GM12878 (cell line): ENCODE data around the gene AKR1B1. TPM values are rescaled to one million over a fixed set of nuclear protein-coding genes. Genes with fewer than 3 reads are reported as not detected.

Source experiments
- ATAC-seq: fragments of 200-7000 bp; cut with Tn5 transposase; 3 replicates; pipeline ENCODE4 v1.9.1; 2020; ENCODE audit warnings: mild to moderate bottlenecking, moderate library complexity
- BruUV-seq: library from RNA; stranded (reverse); fragments of 400-500 nt; replicated peaks from 2 replicates; lab custom pipeline; 2021; lab: Mats Ljungman, UMichigan
- CTCF ChIA-PET: fragments of 300-600 bp; sonication (Branson Sonifier 250); formaldehyde crosslinking; extraction: SDS; loops from one replicate; lab custom pipeline; 2021; ENCODE audit warnings: inconsistent platforms; lab: Yijun Ruan, JAX
- POLR2A ChIA-PET: fragments of 350-600 bp; formaldehyde crosslinking; extraction: SDS; loops from one replicate; lab custom pipeline; 2021; ENCODE audit warnings: inconsistent platforms; lab: Charles Lee
- RAD21 ChIA-PET: fragments of 300-600 bp; sonication (Branson Sonifier 250); formaldehyde crosslinking; loops from one replicate; lab custom pipeline; 2023; ENCODE audit warnings: antibody characterized with exemption; ENCODE audit not compliant: unreplicated experiment; lab: Charles Lee
- SMC1A ChIA-PET: fragments of 300-600 bp; sonication (Branson Sonifier 250); formaldehyde crosslinking; loops from one replicate; lab custom pipeline; 2023; ENCODE audit not compliant: unreplicated experiment, uncharacterized antibody; lab: Charles Lee
- DNase-seq: peaks from one replicate; pipeline ENCODE4 v3.0.0-alpha.2; 2011; ENCODE audit warnings: low read depth, low spot score
- FAIRE-seq: peaks from 3 replicates; lab custom pipeline; 2011; peaks lifted over from hg19 to GRCh38; lab: Jason Lieb, UNC
- H2AFZ ChIP-seq: 2 replicates; pipeline ENCODE4 v1.6.0; 2011; ENCODE audit warnings: low read depth, low read length, control low read depth; ENCODE audit not compliant: control insufficient read depth
- H3K27ac ChIP-seq: 2 replicates; pipeline ENCODE4 v1.5.1; 2011; ENCODE audit warnings: control low read depth; ENCODE audit not compliant: control insufficient read depth, insufficient read depth
- H3K27me3 ChIP-seq, 2 experiments: replicated peaks in 1 of 2; 2 replicates each; pipeline versions ENCODE4 v1.6.0 to v1.6.1; 2011; ENCODE audit warnings: low read length in 1 of 2; ENCODE audit not compliant: control insufficient read depth in 2 of 2, insufficient read depth in 2 of 2
- H3K36me3 ChIP-seq, 2 experiments: 2 replicates each; pipeline ENCODE4 v1.5.1; 2011; ENCODE audit warnings: low read length in 1 of 2; ENCODE audit not compliant: control insufficient read depth in 2 of 2, insufficient read depth in 2 of 2
- H3K4me1 ChIP-seq: 2 replicates; pipeline ENCODE4 v1.6.1; 2011; ENCODE audit warnings: mild to moderate bottlenecking, low read length, moderate library complexity, mixed read lengths; ENCODE audit not compliant: control insufficient read depth, insufficient read depth
- H3K4me2 ChIP-seq: 2 replicates; pipeline ENCODE4 v1.6.0; 2011; ENCODE audit warnings: control low read depth; ENCODE audit not compliant: control insufficient read depth, insufficient read depth
- H3K4me3 ChIP-seq: fragments of 200-600 bp; sonication (generic); 2 replicates; pipeline ENCODE4 v1.5.1; 2016
- H3K79me2 ChIP-seq: 2 replicates; pipeline ENCODE4 v1.6.0; 2011; ENCODE audit warnings: low read length; ENCODE audit not compliant: control insufficient read depth, insufficient read depth
- H3K9ac ChIP-seq: 2 replicates; pipeline ENCODE4 v1.8.0; 2011; ENCODE audit warnings: low read length, control low read depth, mixed read lengths; ENCODE audit not compliant: control insufficient read depth, insufficient read depth
- H3K9me3 ChIP-seq: replicated peaks from 3 replicates; pipeline ENCODE4 v1.5.1; 2011; ENCODE audit warnings: mild to moderate bottlenecking, low read length; ENCODE audit not compliant: control insufficient read depth, insufficient read depth
- H4K20me1 ChIP-seq: 2 replicates; pipeline ENCODE4 v1.6.0; 2011; ENCODE audit not compliant: control insufficient read depth, insufficient read depth
- MYB ChIP-seq: fragments of 150-350 bp; IDR thresholded peaks from 2 replicates; pipeline ENCODE4 v1.6.1; 2014; ENCODE audit warnings: mild to moderate bottlenecking, low read depth, low read length, borderline replicate concordance
- RAD21 ChIP-seq: IDR thresholded peaks from 2 replicates; pipeline ENCODE4 v1.6.1; 2011; ENCODE audit warnings: mild to moderate bottlenecking, low read depth, low read length, moderate library complexity; ENCODE audit not compliant: insufficient read depth
- RAD51 ChIP-seq: fragments of 450-650 bp; IDR thresholded peaks from 2 replicates; pipeline ENCODE4 v1.6.1; 2016; ENCODE audit warnings: moderate library complexity, mild to moderate bottlenecking, inconsistent platforms
- RELB ChIP-seq: fragments of 450-650 bp; IDR thresholded peaks from 2 replicates; pipeline ENCODE4 v1.6.1; 2017; ENCODE audit warnings: low read depth, mild to moderate bottlenecking, moderate library complexity
- WGBS: methylation state at CpG from one replicate; pipeline ENCODE4 v1.1.6; 2016; ENCODE audit warnings: low lambda C conversion rate; ENCODE audit not compliant: insufficient replicate concordance, insufficient coverage; ENCODE audit errors: missing lambda C conversion rate; 5-methylcytosine and 5-hydroxymethylcytosine counted together
- in situ Hi-C: fragments of 300-500 bp; cut with MboI; formaldehyde crosslinking; loops from 9 replicates; pipeline ENCODE4 v1.14.3; 2018; ENCODE audit warnings: mixed read lengths
- intact Hi-C: fragments of 100-400 bp; cut with micrococcal nuclease; formaldehyde crosslinking; loops from one replicate; pipeline ENCODE4 v1.14.2; 2022; ENCODE audit not compliant: unreplicated experiment
- polyA plus RNA-seq, 11 experiments: library from polyadenylated mRNA; depleted of rRNA in 4 of 11; unstranded in 6 of 11; stranded (reverse) in 5 of 11; fragments of >200 nt; fragmentation: Nextera tagmentation in 4 of 11; fragmentation: Illumina TruSeq in 1 of 11; extraction: Ambion mirVana in 4 of 11; extraction: Trizol in 1 of 11; gene quantifications; 1 replicate in 1 of 11; 2 replicates in 10 of 11; pipeline versions ENCODE4 v1.2.1 to v1.2.3, GENCODE V29; 2011 to 2016; ENCODE audit warnings: inconsistent platforms in 2 of 11, missing spikeins in 2 of 11, low read depth in 1 of 11
- total RNA-seq, 4 experiments: library from RNA; depleted of rRNA in 3 of 4; stranded (reverse); fragments of >200 nt in 3 of 4; fragmentation: Illumina TruSeq in 1 of 4; extraction: Trizol in 1 of 4; gene quantifications; 2 replicates each; pipeline versions ENCODE4 v1.2.1 to v1.2.3, GENCODE V29; 2013 to 2021

Gene AKR1B1
- total and polyA plus RNA-seq, 10 of the 15 experiments (the other 5 are each of a cell fraction or from before 2014, with no cell fraction given), result 40.4 to 252 (median 156) TPM

- Histone ChIP-seq H3K27me3 (no peaks in the 10 kb centered on the region; a peak in 1 of 4 replicates), H3K4me3 (no peak overlapping the region), H3K9me3 (no peaks in the 10 kb centered on the region), H3K9ac (no peak overlapping the region), H4K20me1 (no peaks in the 10 kb centered on the region), H2AFZ (no peak overlapping the region), H3K4me1 (no peaks in the 10 kb centered on the region), H3K27ac (no peak overlapping the region), H3K36me3 (no peaks in the 10 kb centered on the region), H3K4me2 (no peak overlapping the region), H3K79me2 (no peaks in the 10 kb centered on the region)
- FAIRE-seq (no peak), DNase-seq (no peak), ATAC-seq (no peak)
- in situ Hi-C loops, result no loop called here
- ChIA-PET POLR2A (no interaction called here), RAD21 (no interaction called here), CTCF (interaction anchor here (0.7 to 1.0 kb wide), 3 partner anchors 9 to 82 kb away, joined by 3 read pairs; no protein-coding TSS in a partner anchor), SMC1A (no interaction called here)
- WGBS, result 66% methylated on average over 3 of the region's 3 CpGs
- BruUV-seq, result no TSS peak
- intact Hi-C loops, result no loop called here
- no peak for TF ChIP-seq RELB
Measured at GRCh38 chr7:134502463-134503371, 43.8 kb upstream of the AKR1B1 start.

GRCh38 chr7:134500982-134501381, 42.1 kb upstream of the AKR1B1 start:
- POLR2A ChIA-PET, result no interaction called here

More at GRCh38 chr7:134500982-134501381, 42.1 kb upstream of the AKR1B1 start:
- H3K4me2 ChIP-seq, result no peak overlapping the region
- no peaks in the 10 kb centered on the region; a peak in 1 of 4 replicates for H3K27me3 ChIP-seq
- H4K20me1 ChIP-seq, result no peaks in the 10 kb centered on the region
- ChIA-PET SMC1A (no interaction called here), CTCF (no interaction called here), RAD21 (no interaction called here)
- H3K27ac ChIP-seq, result no peak overlapping the region
- intact Hi-C loops, result no loop called here
- no peak for DNase-seq
- H3K79me2 ChIP-seq, result no peaks in the 10 kb centered on the region
- H3K4me3 ChIP-seq, result no peak overlapping the region
- no peaks in the 10 kb centered on the region for H3K9me3 ChIP-seq
- BruUV-seq, result no TSS peak
- FAIRE-seq, result no peak
- H3K4me1 ChIP-seq, result no peaks in the 10 kb centered on the region
- ATAC-seq, result no peak
- H2AFZ ChIP-seq, result no peak overlapping the region
- H3K9ac ChIP-seq, result no peak overlapping the region
- H3K36me3 ChIP-seq, result no peaks in the 10 kb centered on the region
- in situ Hi-C loops, result no loop called here
- TF ChIP-seq RAD21, result no peak
- TF ChIP-seq RAD51, result no peak
- no peak for TF ChIP-seq MYB
- 36% methylated on average over 5 of the region's 5 CpGs for WGBS
